Mononuclear cell (primary cell): ENCODE results near the gene MED13L. TPM values are rescaled to one million over a fixed set of nuclear protein-coding genes. Genes with fewer than 3 reads are reported as not detected.
"Not testable (repeated sequence)": the region's sequence is repeated elsewhere in the genome, so short reads cannot be mapped to it uniquely, and the experiment has no call there.

Source experiments
- H3K27me3 ChIP-seq: 2 replicates; pipeline ENCODE4 v1.6.0; 2011; ENCODE audit warnings: low read length, control low read depth; ENCODE audit not compliant: insufficient read depth
- H3K4me1 ChIP-seq: 2 replicates; pipeline ENCODE4 v1.5.1; 2011; ENCODE audit warnings: mild to moderate bottlenecking, low read length, control low read depth; ENCODE audit not compliant: insufficient read depth
- H3K4me3 ChIP-seq: 2 replicates; pipeline ENCODE4 v1.5.1; 2011; ENCODE audit warnings: mild to moderate bottlenecking, low read length, moderate library complexity
- H3K9me3 ChIP-seq: 2 replicates; pipeline ENCODE4 v1.5.1; 2011; ENCODE audit warnings: low read depth, mild to moderate bottlenecking, control low read depth, low read length
- total RNA-seq: library from RNA; depleted of rRNA; stranded (reverse); fragments of >200 nt; gene quantifications from one replicate; pipeline ENCODE4 v1.2.3, GENCODE V29; 2012

The MED13L gene
- total RNA-seq, 1 donor, result 382 TPM

- Histone ChIP-seq H3K4me3 (no peak overlapping the region), H3K9me3 (no peaks in the 10 kb centered on the region), H3K4me1 (peaks cover 14% of the 10 kb centered on the region), H3K27me3 (no peaks in the 10 kb centered on the region)
Measured at GRCh38 chr12:116295327-116296263, 18.1 kb upstream of the MED13L start.

GRCh38 chr12:116294454-116295165, 17.1 kb upstream of the MED13L start:
- Histone ChIP-seq H3K27me3 (no peaks in the 10 kb centered on the region), H3K4me1 (peaks cover 11% of the 10 kb centered on the region), H3K4me3 (no peak overlapping the region), H3K9me3 (no peaks in the 10 kb centered on the region)

GRCh38 chr12:116293687-116294453, 16.4 kb upstream of the MED13L start:
- Histone ChIP-seq H3K27me3 (no peaks in the 10 kb centered on the region), H3K4me3 (no peak overlapping the region), H3K4me1 (peaks cover 3% of the 10 kb centered on the region), H3K9me3 (no peaks in the 10 kb centered on the region)

GRCh38 chr12:116291218-116291617, 13.7 kb upstream of the MED13L start:
- Histone ChIP-seq H3K4me3 (no peak overlapping the region), H3K4me1 (no peaks in the 10 kb centered on the region), H3K9me3 (no peaks in the 10 kb centered on the region), H3K27me3 (no peaks in the 10 kb centered on the region)

GRCh38 chr12:116288735-116289134, 11.2 kb upstream of the MED13L start:
- Histone ChIP-seq H3K9me3 (no peaks in the 10 kb centered on the region), H3K27me3 (no peaks in the 10 kb centered on the region), H3K4me3 (no peak overlapping the region), H3K4me1 (peaks cover 22% of the 10 kb centered on the region)

GRCh38 chr12:116287842-116288301, 10.4 kb upstream of the MED13L start:
- Histone ChIP-seq H3K27me3 (no peaks in the 10 kb centered on the region), H3K9me3 (no peaks in the 10 kb centered on the region), H3K4me1 (peaks cover 28% of the 10 kb centered on the region), H3K4me3 (no peak overlapping the region)

GRCh38 chr12:116284396-116284795, 6.9 kb upstream of the MED13L start:
- no peaks in the 10 kb centered on the region for H3K9me3 ChIP-seq
- H3K27me3 ChIP-seq, result no peaks in the 10 kb centered on the region
- no peak overlapping the region for H3K4me3 ChIP-seq
- H3K4me1 ChIP-seq, result peaks cover 60% of the 10 kb centered on the region

- H3K4me3 ChIP-seq, H3K27me3 ChIP-seq, H3K9me3 ChIP-seq: not testable (repeated sequence)
- peaks cover 63% of the 10 kb centered on the region for H3K4me1 ChIP-seq
Measured at GRCh38 chr12:116283881-116284280, 6.4 kb upstream of the MED13L start.

GRCh38 chr12:116282371-116283286, 5.1 kb upstream of the MED13L start:
- H3K9me3 ChIP-seq, result no peaks in the 10 kb centered on the region
- peak overlapping the region; percentile 41 for H3K4me3 ChIP-seq
- peaks cover 72% of the 10 kb centered on the region for H3K4me1 ChIP-seq
- no peaks in the 10 kb centered on the region for H3K27me3 ChIP-seq

- Histone ChIP-seq H3K27me3 (no peaks in the 10 kb centered on the region), H3K4me3 (no peak overlapping the region), H3K4me1 (peaks cover 71% of the 10 kb centered on the region), H3K9me3 (no peaks in the 10 kb centered on the region)
Measured at GRCh38 chr12:116280595-116281290, 3.2 kb upstream of the MED13L start.

GRCh38 chr12:116278667-116279066, 1.2 kb upstream of the MED13L start:
- peaks cover 64% of the 10 kb centered on the region for H3K4me1 ChIP-seq
- no peaks in the 10 kb centered on the region for H3K27me3 ChIP-seq
- no peak overlapping the region for H3K4me3 ChIP-seq
- no peaks in the 10 kb centered on the region for H3K9me3 ChIP-seq

- H3K4me1 ChIP-seq, result peaks cover 64% of the 10 kb centered on the region
- peak overlapping the region; percentile 50 for H3K4me3 ChIP-seq
- H3K27me3 ChIP-seq, result no peaks in the 10 kb centered on the region
- H3K9me3 ChIP-seq, result no peaks in the 10 kb centered on the region
Measured at GRCh38 chr12:116278279-116278626, 760 bp upstream of the MED13L start.

GRCh38 chr12:116276652-116277466, 634 bp downstream of the MED13L start:
- Histone ChIP-seq H3K4me3 (peak overlapping the region; percentile 92), H3K9me3 (no peaks in the 10 kb centered on the region), H3K27me3 (no peaks in the 10 kb centered on the region), H3K4me1 (peaks cover 61% of the 10 kb centered on the region)
